Measurements from ENCODE around the gene MAPRE3. TPM values are rescaled to one million over a fixed set of nuclear protein-coding genes. Genes with fewer than 3 reads are reported as not detected.

MAPRE3 gene
- total and polyA plus RNA-seq, 4 donors = 21.2 to 200 (median 115) TPM

GRCh38 chr2:26933431-26934334 is 36.8 kb upstream of the MAPRE3 start:
- Histone ChIP-seq H3K36me3 (ENCODE audit: control insufficient read depth, insufficient read depth, low read length) (peaks cover 58% of the 10 kb centered on the region), H3K27me3 (ENCODE audit: control insufficient read depth, insufficient read depth, low read length) (no peaks in the 10 kb centered on the region), H3K4me1 (ENCODE audit: control insufficient read depth, insufficient read depth, low read length) (peaks cover 17% of the 10 kb centered on the region), H3K27ac (ENCODE audit: low read depth, low read length) (peak overlapping the region; percentile 53), H3K4me3 (ENCODE audit: low read depth, low read length) (no peak overlapping the region), H3K9me3 (ENCODE audit: control insufficient read depth, insufficient read depth, low read length) (no peaks in the 10 kb centered on the region)
- 58% methylated on average over 15 of the region's 16 CpGs for WGBS (ENCODE audit: insufficient coverage)
- peak; percentile 31 to 89 (median 45) for DNase-seq (ENCODE audit: low read depth in 4 of 6, low spot score in 6 of 6)

GRCh38 chr2:26934335-26934724 is 36.1 kb upstream of the MAPRE3 start:
- DNase-seq (ENCODE audit: low read depth in 4 of 6, low spot score in 6 of 6) = no peak
- Histone ChIP-seq H3K27ac (ENCODE audit: low read depth, low read length) (peak overlapping the region; percentile 53), H3K4me3 (ENCODE audit: low read depth, low read length) (no peak overlapping the region), H3K9me3 (ENCODE audit: control insufficient read depth, insufficient read depth, low read length) (no peaks in the 10 kb centered on the region), H3K27me3 (ENCODE audit: control insufficient read depth, insufficient read depth, low read length) (no peaks in the 10 kb centered on the region), H3K36me3 (ENCODE audit: control insufficient read depth, insufficient read depth, low read length) (peaks cover 57% of the 10 kb centered on the region), H3K4me1 (ENCODE audit: control insufficient read depth, insufficient read depth, low read length) (peaks cover 17% of the 10 kb centered on the region)
- WGBS (ENCODE audit: insufficient coverage) = 94% methylated on average over 10 of the region's 10 CpGs

- no peaks in the 10 kb centered on the region for H3K9me3 ChIP-seq (ENCODE audit: control insufficient read depth, insufficient read depth, low read length)
Observed at GRCh38 chr2:26934985-26935384, 35.5 kb upstream of the MAPRE3 start.

GRCh38 chr2:26936855-26937254 is 33.6 kb upstream of the MAPRE3 start:
- H3K36me3 ChIP-seq (ENCODE audit: control insufficient read depth, insufficient read depth, low read length) = peaks cover 57% of the 10 kb centered on the region
- no peak for DNase-seq (ENCODE audit: low read depth in 4 of 6, low spot score in 6 of 6)
- peaks cover 17% of the 10 kb centered on the region for H3K4me1 ChIP-seq (ENCODE audit: control insufficient read depth, insufficient read depth, low read length)
- H3K4me3 ChIP-seq (ENCODE audit: low read depth, low read length) = no peak overlapping the region
- no peaks in the 10 kb centered on the region for H3K9me3 ChIP-seq (ENCODE audit: control insufficient read depth, insufficient read depth, low read length)
- WGBS (ENCODE audit: insufficient coverage) = no CpG with 5 or more reads among the region's 5 CpGs
- no peak overlapping the region for H3K27ac ChIP-seq (ENCODE audit: low read depth, low read length)
- no peaks in the 10 kb centered on the region for H3K27me3 ChIP-seq (ENCODE audit: control insufficient read depth, insufficient read depth, low read length)

More at GRCh38 chr2:26934985-26935384, 35.5 kb upstream of the MAPRE3 start:
- Histone ChIP-seq H3K36me3 (ENCODE audit: control insufficient read depth, insufficient read depth, low read length) (peaks cover 55% of the 10 kb centered on the region), H3K4me3 (ENCODE audit: low read depth, low read length) (no peak overlapping the region), H3K4me1 (ENCODE audit: control insufficient read depth, insufficient read depth, low read length) (peaks cover 17% of the 10 kb centered on the region), H3K27ac (ENCODE audit: low read depth, low read length) (no peak overlapping the region), H3K27me3 (ENCODE audit: control insufficient read depth, insufficient read depth, low read length) (no peaks in the 10 kb centered on the region)
- no peak for DNase-seq (ENCODE audit: low read depth in 4 of 6, low spot score in 6 of 6)
- 52% methylated on average over 2 of the region's 3 CpGs for WGBS (ENCODE audit: insufficient coverage)

GRCh38 chr2:26938399-26939118 is 31.9 kb upstream of the MAPRE3 start:
- no peak for DNase-seq (ENCODE audit: low read depth in 4 of 6, low spot score in 6 of 6)
- Histone ChIP-seq H3K36me3 (ENCODE audit: control insufficient read depth, insufficient read depth, low read length) (peaks cover 66% of the 10 kb centered on the region), H3K4me1 (ENCODE audit: control insufficient read depth, insufficient read depth, low read length) (peaks cover 19% of the 10 kb centered on the region), H3K4me3 (ENCODE audit: low read depth, low read length) (no peak overlapping the region), H3K27me3 (ENCODE audit: control insufficient read depth, insufficient read depth, low read length) (no peaks in the 10 kb centered on the region), H3K9me3 (ENCODE audit: control insufficient read depth, insufficient read depth, low read length) (no peaks in the 10 kb centered on the region), H3K27ac (ENCODE audit: low read depth, low read length) (no peak overlapping the region)
- 81% methylated on average over 9 of the region's 10 CpGs for WGBS (ENCODE audit: insufficient coverage)

- WGBS (ENCODE audit: insufficient coverage) = 95% methylated on average over 3 of the region's 9 CpGs
Observed at GRCh38 chr2:26940001-26940400, 30.4 kb upstream of the MAPRE3 start.

GRCh38 chr2:26941486-26941885 is 29.0 kb upstream of the MAPRE3 start:
- H3K36me3 ChIP-seq (ENCODE audit: control insufficient read depth, insufficient read depth, low read length) = peaks cover 71% of the 10 kb centered on the region
- DNase-seq (ENCODE audit: low read depth in 4 of 6, low spot score in 6 of 6) = no peak
- H3K4me3 ChIP-seq (ENCODE audit: low read depth, low read length) = no peak overlapping the region
- H3K27me3 ChIP-seq (ENCODE audit: control insufficient read depth, insufficient read depth, low read length) = no peaks in the 10 kb centered on the region
- no peak overlapping the region for H3K27ac ChIP-seq (ENCODE audit: low read depth, low read length)
- H3K9me3 ChIP-seq (ENCODE audit: control insufficient read depth, insufficient read depth, low read length) = no peaks in the 10 kb centered on the region
- peaks cover 8% of the 10 kb centered on the region for H3K4me1 ChIP-seq (ENCODE audit: control insufficient read depth, insufficient read depth, low read length)
- 85% methylated on average over 2 of the region's 3 CpGs for WGBS (ENCODE audit: insufficient coverage)

More at GRCh38 chr2:26940001-26940400, 30.4 kb upstream of the MAPRE3 start:
- Histone ChIP-seq H3K27me3 (ENCODE audit: control insufficient read depth, insufficient read depth, low read length) (no peaks in the 10 kb centered on the region), H3K36me3 (ENCODE audit: control insufficient read depth, insufficient read depth, low read length) (peaks cover 66% of the 10 kb centered on the region), H3K4me3 (ENCODE audit: low read depth, low read length) (no peak overlapping the region), H3K9me3 (ENCODE audit: control insufficient read depth, insufficient read depth, low read length) (no peaks in the 10 kb centered on the region), H3K27ac (ENCODE audit: low read depth, low read length) (no peak overlapping the region), H3K4me1 (ENCODE audit: control insufficient read depth, insufficient read depth, low read length) (peaks cover 8% of the 10 kb centered on the region)
- no peak for DNase-seq (ENCODE audit: low read depth in 4 of 6, low spot score in 6 of 6)

- WGBS (ENCODE audit: insufficient coverage) = 42% methylated on average over 25 of the region's 28 CpGs
- Histone ChIP-seq H3K36me3 (ENCODE audit: control insufficient read depth, insufficient read depth, low read length) (peaks cover 82% of the 10 kb centered on the region), H3K27ac (ENCODE audit: low read depth, low read length) (no peak overlapping the region), H3K27me3 (ENCODE audit: control insufficient read depth, insufficient read depth, low read length) (no peaks in the 10 kb centered on the region), H3K4me1 (ENCODE audit: control insufficient read depth, insufficient read depth, low read length) (peaks cover 20% of the 10 kb centered on the region), H3K9me3 (ENCODE audit: control insufficient read depth, insufficient read depth, low read length) (no peaks in the 10 kb centered on the region), H3K4me3 (ENCODE audit: low read depth, low read length) (no peak overlapping the region)
- DNase-seq (ENCODE audit: low read depth in 4 of 6, low spot score in 6 of 6) = peak in 5 of 6 donors; percentile 28 to 90 (median 54)
Observed at GRCh38 chr2:26942543-26943295, 27.7 kb upstream of the MAPRE3 start.

- DNase-seq (ENCODE audit: low read depth in 4 of 6, low spot score in 6 of 6) = no peak
Observed at GRCh38 chr2:26945991-26946750, 24.3 kb upstream of the MAPRE3 start.

More at GRCh38 chr2:26945991-26946750, 24.3 kb upstream of the MAPRE3 start:
- Histone ChIP-seq H3K27me3 (ENCODE audit: control insufficient read depth, insufficient read depth, low read length) (no peaks in the 10 kb centered on the region), H3K4me3 (ENCODE audit: low read depth, low read length) (no peak overlapping the region), H3K27ac (ENCODE audit: low read depth, low read length) (no peak overlapping the region), H3K9me3 (ENCODE audit: control insufficient read depth, insufficient read depth, low read length) (no peaks in the 10 kb centered on the region), H3K4me1 (ENCODE audit: control insufficient read depth, insufficient read depth, low read length) (peaks cover 24% of the 10 kb centered on the region), H3K36me3 (ENCODE audit: control insufficient read depth, insufficient read depth, low read length) (peaks cover 84% of the 10 kb centered on the region)
- WGBS (ENCODE audit: insufficient coverage) = 66% methylated on average over 7 of the region's 12 CpGs

All from spinal cord (tissue), 10 donors.